Skeletal muscle tissue (tissue), 4 donors: Measurements from ENCODE around the gene VTI1A. TPM values are rescaled to one million over a fixed set of nuclear protein-coding genes. Genes with fewer than 3 reads are reported as not detected.
"Not testable (repeated sequence)": the region's sequence is repeated elsewhere in the genome, so short reads cannot be mapped to it uniquely, and the experiment has no call there.

Experiments used
- H3K27ac ChIP-seq: one replicate; pipeline ENCODE4 v1.7.0; 2013; ENCODE audit warnings: mild to moderate bottlenecking, low read depth, low read length, inconsistent platforms
- H3K27me3 ChIP-seq, 3 donors: one replicate each; pipeline ENCODE4 v1.7.0; 2013; ENCODE audit warnings: low read length in 3 of 3; ENCODE audit not compliant: control insufficient read depth in 3 of 3, insufficient read depth in 3 of 3
- H3K36me3 ChIP-seq, 3 donors: one replicate each; pipeline ENCODE4 v1.7.0; 2013; ENCODE audit warnings: low read length in 3 of 3; ENCODE audit not compliant: control insufficient read depth in 3 of 3, insufficient read depth in 3 of 3
- H3K4me1 ChIP-seq, 3 donors: one replicate each; pipeline ENCODE4 v1.7.0; 2013; ENCODE audit warnings: low read length in 3 of 3, mild to moderate bottlenecking in 3 of 3; ENCODE audit not compliant: control insufficient read depth in 3 of 3, insufficient read depth in 3 of 3
- H3K4me3 ChIP-seq, 3 donors: one replicate each; pipeline ENCODE4 v1.7.0; 2013; ENCODE audit warnings: low read length in 3 of 3
- H3K9ac ChIP-seq, 3 donors: one replicate each; pipeline ENCODE4 v1.7.0; 2013; ENCODE audit warnings: low read length in 3 of 3, mild to moderate bottlenecking in 3 of 3, moderate library complexity in 2 of 3, low read depth in 1 of 3
- H3K9me3 ChIP-seq, 3 donors: one replicate each; pipeline ENCODE4 v1.7.0; 2013; ENCODE audit warnings: low read length in 3 of 3; ENCODE audit not compliant: control insufficient read depth in 3 of 3
- total RNA-seq: library from RNA; depleted of rRNA; stranded (reverse); fragments of >200 nt; gene quantifications from one replicate; pipeline ENCODE4 v1.2.3, GENCODE V29; 2014
- donor health status: Osteomylitis.

VTI1A gene
- total RNA-seq, 1 donor from 2014 or later = 18.3 TPM

DNA sequence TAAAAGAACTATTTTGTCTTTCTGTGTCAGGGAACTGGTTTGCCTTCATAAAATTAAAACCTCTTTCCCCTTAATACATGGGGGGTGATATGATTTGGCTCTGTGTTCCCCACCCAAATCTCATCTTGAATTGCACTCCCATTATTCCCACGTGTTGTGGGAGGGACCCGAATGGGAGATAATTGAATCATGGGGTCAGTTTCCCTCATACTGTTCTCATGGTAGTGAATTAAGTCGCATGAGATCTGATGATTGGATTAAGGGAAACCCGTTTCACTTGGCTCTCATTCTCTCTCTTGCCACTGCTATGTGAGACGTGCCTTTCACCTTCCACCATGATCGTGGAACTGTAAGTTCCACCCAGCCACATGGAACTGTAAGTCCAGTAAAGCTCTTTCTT, 142.1 kb downstream of the VTI1A start:
- no peak overlapping the region for H3K4me3 ChIP-seq
- H3K27me3 ChIP-seq = no peaks in the 10 kb centered on the region
- no peaks in the 10 kb centered on the region for H3K9me3 ChIP-seq
- no peak overlapping the region for H3K9ac ChIP-seq
- H3K36me3 ChIP-seq = peaks cover 0 to 4% (median 0%) of the 10 kb centered on the region in 3 donors
- no peak overlapping the region for H3K27ac ChIP-seq
- no peaks in the 10 kb centered on the region for H3K4me1 ChIP-seq

DNA sequence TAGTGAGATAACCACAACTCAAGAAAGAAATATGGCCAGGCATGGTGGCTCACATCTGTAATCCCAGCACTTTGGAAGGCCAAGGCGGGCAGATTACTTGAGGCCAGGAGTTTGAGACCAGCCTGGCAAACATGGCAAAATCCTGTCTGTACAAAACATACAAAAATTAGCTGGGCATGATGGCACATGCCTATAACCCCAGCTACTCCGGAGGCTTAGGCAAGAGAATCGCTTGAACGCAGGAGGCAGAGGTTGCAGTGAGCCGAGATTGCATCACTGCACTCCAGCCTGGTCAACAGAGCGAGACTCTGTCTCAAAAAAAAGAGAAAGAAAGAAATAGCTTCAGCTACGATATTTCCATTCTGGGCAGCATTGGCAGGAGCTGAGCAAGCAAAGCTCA, 143.8 kb downstream of the VTI1A start:
- not testable (repeated sequence) for H3K27me3 ChIP-seq, H3K9ac ChIP-seq, H3K27ac ChIP-seq, H3K4me3 ChIP-seq, H3K4me1 ChIP-seq, H3K9me3 ChIP-seq, H3K36me3 ChIP-seq

DNA sequence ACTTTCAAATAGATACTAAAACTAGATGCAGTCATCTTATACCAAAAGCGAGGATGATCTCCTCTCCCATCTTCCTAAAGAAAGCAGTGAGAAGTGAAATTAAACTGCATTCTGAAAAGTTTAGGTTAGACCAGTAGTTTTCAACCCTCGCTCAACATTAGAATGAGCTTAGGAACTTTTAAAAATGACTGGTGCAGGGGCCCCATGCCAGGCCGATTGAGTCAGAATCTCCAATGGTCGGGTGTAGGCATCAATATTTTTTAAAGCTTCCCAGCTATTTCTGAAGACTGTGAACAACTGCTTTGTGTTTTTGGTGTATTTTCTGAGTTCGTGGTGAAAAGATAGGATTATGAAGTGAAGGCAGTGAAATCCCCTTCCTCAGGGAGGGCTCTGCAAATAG, 146.0 kb downstream of the VTI1A start:
- Histone ChIP-seq H3K4me1 (no peaks in the 10 kb centered on the region), H3K27me3 (no peaks in the 10 kb centered on the region), H3K9me3 (no peaks in the 10 kb centered on the region), H3K9ac (no peak overlapping the region), H3K27ac (no peak overlapping the region), H3K36me3 (peaks cover 0 to 4% (median 0%) of the 10 kb centered on the region in 3 donors), H3K4me3 (no peak overlapping the region)

DNA sequence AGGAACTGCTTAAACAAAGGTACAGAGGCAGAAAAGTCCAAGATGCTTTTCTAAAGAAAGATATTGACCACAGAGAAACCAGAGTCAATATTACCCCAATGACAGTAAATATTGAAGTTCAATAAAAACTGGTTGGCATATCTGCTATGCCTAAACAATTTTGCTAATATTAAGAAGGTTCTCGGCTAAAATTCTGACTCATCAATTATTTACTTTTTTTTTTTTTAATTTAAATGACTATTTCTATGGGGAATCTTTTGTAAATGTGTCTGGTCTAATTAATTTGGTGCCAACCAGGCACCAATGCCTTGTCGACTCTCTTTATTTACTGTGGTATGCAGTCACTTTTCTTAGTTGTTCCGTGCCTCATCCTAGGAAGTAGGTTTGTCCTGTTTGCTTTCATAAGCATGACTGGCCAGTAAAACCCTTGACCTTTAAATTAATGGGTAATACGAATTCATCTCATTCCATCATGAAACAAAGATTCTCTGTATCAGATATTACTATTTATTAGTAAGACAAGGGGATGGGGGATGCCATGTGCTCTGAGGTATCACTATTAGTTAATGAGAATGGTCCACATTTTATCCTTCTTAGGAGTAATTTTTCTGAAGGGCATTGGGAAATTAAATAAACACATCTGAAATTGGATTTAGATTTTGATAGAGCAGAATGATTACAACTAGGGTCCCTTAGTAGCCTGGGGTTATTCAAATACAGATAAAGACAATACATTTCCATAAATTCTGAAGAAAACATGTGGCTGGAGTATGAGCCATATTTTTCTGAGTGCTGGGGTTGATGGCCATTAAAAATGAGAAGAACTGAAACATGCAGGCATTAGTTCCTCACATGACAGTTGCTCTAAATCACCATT, 154.4 kb downstream of the VTI1A start:
- Histone ChIP-seq H3K27me3 (no peaks in the 10 kb centered on the region), H3K27ac (no peak overlapping the region), H3K9me3 (no peaks in the 10 kb centered on the region), H3K36me3 (no peaks in the 10 kb centered on the region), H3K9ac (no peak overlapping the region), H3K4me3 (no peak overlapping the region), H3K4me1 (no peaks in the 10 kb centered on the region)

DNA sequence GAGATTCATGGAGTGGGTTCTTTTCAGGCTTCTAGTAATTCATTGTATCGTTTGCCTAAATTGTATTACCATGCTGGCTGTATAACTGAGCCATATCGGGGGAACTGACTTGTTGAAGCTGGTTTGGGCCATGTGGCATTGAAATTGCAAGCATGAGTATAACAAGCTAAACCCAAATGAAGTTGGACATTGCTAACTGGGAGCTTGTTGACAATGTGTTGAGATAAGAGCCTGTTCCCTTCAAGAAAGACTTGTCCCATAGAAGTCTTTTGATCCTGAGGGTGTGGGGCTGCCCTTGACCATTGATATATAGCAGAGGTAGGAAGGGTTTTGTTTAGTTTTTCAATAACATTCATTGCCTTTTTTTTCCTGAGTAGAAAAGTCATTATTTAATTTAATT, 156.0 kb downstream of the VTI1A start:
- no peak overlapping the region for H3K4me3 ChIP-seq
- H3K4me1 ChIP-seq = no peaks in the 10 kb centered on the region
- no peaks in the 10 kb centered on the region for H3K36me3 ChIP-seq
- H3K27me3 ChIP-seq = no peaks in the 10 kb centered on the region
- no peak overlapping the region for H3K9ac ChIP-seq
- H3K9me3 ChIP-seq = no peaks in the 10 kb centered on the region
- no peak overlapping the region for H3K27ac ChIP-seq

DNA sequence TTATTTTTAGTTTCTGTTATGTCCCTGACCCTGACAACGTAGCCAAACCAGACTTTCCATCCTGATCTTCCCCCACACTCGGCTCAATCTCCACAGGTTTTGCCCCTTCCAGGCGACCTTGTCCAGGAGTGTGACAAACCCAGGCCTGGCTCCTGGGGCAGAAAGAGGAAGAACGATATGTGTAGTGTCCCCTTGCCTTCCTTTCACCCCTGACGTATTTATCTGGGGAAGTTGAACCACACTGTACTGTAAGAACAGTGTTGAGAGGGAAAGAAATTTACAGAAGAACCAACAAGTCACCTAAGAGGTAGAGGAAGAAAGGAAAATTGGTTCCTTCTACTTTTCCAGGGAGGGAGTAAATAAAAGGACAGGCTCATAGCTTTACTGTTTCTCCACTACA, 158.0 kb downstream of the VTI1A start:
- no peak overlapping the region for H3K27ac ChIP-seq
- no peak overlapping the region for H3K4me3 ChIP-seq
- H3K9ac ChIP-seq = no peak overlapping the region
- H3K4me1 ChIP-seq = no peaks in the 10 kb centered on the region
- no peaks in the 10 kb centered on the region for H3K27me3 ChIP-seq
- no peaks in the 10 kb centered on the region for H3K9me3 ChIP-seq
- no peaks in the 10 kb centered on the region for H3K36me3 ChIP-seq

DNA sequence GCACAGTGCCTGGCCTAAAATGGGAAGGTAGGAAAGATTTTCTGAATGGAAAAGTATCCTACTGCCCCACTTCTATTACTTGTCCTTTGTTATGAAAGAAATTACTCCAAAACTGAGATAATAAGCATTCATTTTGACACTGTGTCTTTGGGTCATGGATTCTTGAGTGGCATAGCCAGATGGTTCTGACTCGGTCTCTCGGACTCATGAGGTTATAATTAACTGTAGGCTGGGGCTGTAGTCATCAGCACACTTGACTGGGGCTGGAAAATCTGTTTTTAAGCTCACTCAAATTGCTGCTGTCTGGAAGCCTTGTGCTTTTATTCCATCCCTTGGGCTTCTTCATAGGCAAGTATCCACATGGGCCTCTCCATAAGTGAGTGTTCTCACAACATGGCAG, 160.5 kb downstream of the VTI1A start:
- H3K9ac ChIP-seq = no peak overlapping the region
- no peaks in the 10 kb centered on the region for H3K36me3 ChIP-seq
- no peaks in the 10 kb centered on the region for H3K9me3 ChIP-seq
- H3K4me1 ChIP-seq = no peaks in the 10 kb centered on the region
- no peak overlapping the region for H3K27ac ChIP-seq
- H3K4me3 ChIP-seq = no peak overlapping the region
- no peaks in the 10 kb centered on the region for H3K27me3 ChIP-seq

DNA sequence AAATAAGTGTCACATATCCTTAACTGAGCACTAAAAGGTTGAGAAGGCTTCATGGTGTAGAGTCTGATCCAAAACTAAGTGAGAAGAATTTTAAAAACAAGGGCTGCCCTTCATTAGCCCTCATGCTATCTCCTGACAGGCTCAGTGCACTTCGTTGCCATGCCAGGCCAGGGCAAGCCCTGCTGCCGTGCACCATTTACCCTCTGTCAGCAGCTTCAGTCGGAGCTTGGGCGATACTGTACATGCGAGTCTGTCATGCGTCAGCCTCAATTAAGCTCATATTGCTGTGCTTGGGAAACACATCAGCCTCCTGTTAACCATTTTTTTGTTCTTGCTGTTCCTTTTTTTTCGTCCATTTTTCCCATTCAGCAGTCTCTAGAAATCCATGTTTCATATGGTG, 166.6 kb downstream of the VTI1A start:
- no peak overlapping the region for H3K27ac ChIP-seq
- H3K4me1 ChIP-seq = no peaks in the 10 kb centered on the region
- H3K4me3 ChIP-seq = no peak overlapping the region
- no peak overlapping the region for H3K9ac ChIP-seq
- H3K36me3 ChIP-seq = no peaks in the 10 kb centered on the region
- no peaks in the 10 kb centered on the region for H3K27me3 ChIP-seq
- peaks cover 0 to 5% (median 0%) of the 10 kb centered on the region in 3 donors for H3K9me3 ChIP-seq

DNA sequence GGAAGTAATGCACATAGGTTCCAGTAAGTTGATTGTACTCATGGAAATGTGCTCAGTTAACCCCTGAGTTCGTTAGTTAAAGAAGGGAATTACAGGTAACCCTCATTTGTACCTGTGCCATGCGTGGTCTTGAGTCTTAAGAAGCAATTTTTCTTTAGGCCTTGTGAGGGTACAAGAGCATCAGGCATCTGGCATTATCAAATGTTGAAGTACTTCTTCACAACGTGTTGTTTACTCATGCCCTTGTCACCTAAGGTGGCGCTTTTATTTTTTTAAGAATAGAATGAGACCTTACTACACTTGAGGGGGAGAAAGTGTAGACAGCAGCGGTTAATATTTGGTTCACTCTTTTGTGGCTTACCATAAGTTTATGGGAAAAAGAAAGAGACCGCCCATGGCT, 167.1 kb downstream of the VTI1A start:
- H3K36me3 ChIP-seq = no peaks in the 10 kb centered on the region
- H3K27me3 ChIP-seq = no peaks in the 10 kb centered on the region
- H3K9me3 ChIP-seq = peaks cover 0 to 5% (median 0%) of the 10 kb centered on the region in 3 donors
- no peak overlapping the region for H3K4me3 ChIP-seq
- H3K9ac ChIP-seq = no peak overlapping the region
- no peaks in the 10 kb centered on the region for H3K4me1 ChIP-seq
- H3K27ac ChIP-seq = no peak overlapping the region

DNA sequence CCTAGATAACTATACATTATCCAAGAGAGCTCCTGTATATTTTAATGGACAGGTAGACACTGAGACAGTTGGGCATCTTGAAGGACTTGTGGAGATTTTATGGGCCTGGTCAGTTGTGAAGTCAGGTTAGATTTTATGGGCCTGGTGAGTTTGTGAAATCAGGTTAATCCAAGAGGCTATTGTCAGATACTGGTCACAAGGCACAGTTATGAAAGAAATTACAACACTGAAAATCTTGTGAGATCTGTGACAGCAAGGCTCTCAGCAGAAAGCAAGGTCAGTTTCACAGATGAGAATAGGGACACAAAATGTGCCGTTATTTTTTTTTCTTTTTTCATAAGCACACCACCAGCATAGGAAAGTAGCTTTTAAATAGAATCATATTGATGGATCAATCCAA, 167.6 kb downstream of the VTI1A start:
- H3K27ac ChIP-seq = no peak overlapping the region
- no peaks in the 10 kb centered on the region for H3K4me1 ChIP-seq
- no peak overlapping the region for H3K4me3 ChIP-seq
- no peak overlapping the region for H3K9ac ChIP-seq
- no peaks in the 10 kb centered on the region for H3K36me3 ChIP-seq
- no peaks in the 10 kb centered on the region for H3K27me3 ChIP-seq
- H3K9me3 ChIP-seq = peaks cover 0 to 5% (median 0%) of the 10 kb centered on the region in 3 donors
